CD14-positive monocyte (primary cell): ENCODE data around the gene EXOC2. TPM values are rescaled to one million over a fixed set of nuclear protein-coding genes. Genes with fewer than 3 reads are reported as not detected.

Experiments
- DNase-seq, 3 donors: peaks; one replicate each; pipeline ENCODE4 v3.0.0-alpha.2; 2011 to 2022
- H2AFZ ChIP-seq: 2 replicates; pipeline ENCODE4 v1.6.0; 2012; ENCODE audit warnings: mild to moderate bottlenecking, low read depth, low read length, inconsistent platforms; ENCODE audit not compliant: insufficient read depth, poor library complexity, severe bottlenecking
- H3K27ac ChIP-seq, 2 donors: 1 replicate in 1 of 2; 2 replicates in 1 of 2; pipeline ENCODE4 v1.5.1; 2012 to 2013; ENCODE audit warnings: low read length in 2 of 2, control low read depth in 1 of 2, inconsistent platforms in 1 of 2, low read depth in 1 of 2, mild to moderate bottlenecking in 1 of 2
- H3K27me3 ChIP-seq, 2 donors: one replicate each; pipeline versions ENCODE4 v1.6.0 to v1.6.1; 2011 to 2013; ENCODE audit warnings: low read length in 2 of 2; ENCODE audit not compliant: control insufficient read depth in 2 of 2, insufficient read depth in 2 of 2
- H3K36me3 ChIP-seq, 2 donors: replicated peaks in 1 of 2; 1 replicate in 1 of 2; 2 replicates in 1 of 2; pipeline versions ENCODE4 v1.5.1 to v1.6.1; 2012 to 2013; ENCODE audit warnings: low read length in 2 of 2, control low read depth in 1 of 2, inconsistent platforms in 1 of 2, mild to moderate bottlenecking in 1 of 2; ENCODE audit not compliant: insufficient read depth in 2 of 2, control insufficient read depth in 1 of 2
- H3K4me1 ChIP-seq, 2 donors: 1 replicate in 1 of 2; 2 replicates in 1 of 2; pipeline versions ENCODE4 v1.5.1 to v1.6.1; 2012 to 2013; ENCODE audit warnings: low read length in 2 of 2, control low read depth in 1 of 2, inconsistent platforms in 1 of 2, mild to moderate bottlenecking in 1 of 2, moderate library complexity in 1 of 2; ENCODE audit not compliant: insufficient read depth in 2 of 2, control insufficient read depth in 1 of 2
- H3K4me2 ChIP-seq: replicated peaks from 2 replicates; pipeline ENCODE3; 2012; ENCODE audit warnings: low read length, moderate library complexity, mild to moderate bottlenecking; ENCODE audit not compliant: poor library complexity, severe bottlenecking; ENCODE audit errors: extremely low read depth
- H3K4me3 ChIP-seq, 3 experiments: fragments of 200-600 bp in 1 of 3; sonication (generic) in 1 of 3; replicated peaks in 1 of 3; 1 replicate in 2 of 3; 2 replicates in 1 of 3; pipeline ENCODE4 v1.5.1; 2011 to 2013; ENCODE audit warnings: low read length in 3 of 3, mild to moderate bottlenecking in 3 of 3, control low read depth in 2 of 3, low read depth in 2 of 3, inconsistent platforms in 1 of 3, moderate library complexity in 1 of 3
- H3K79me2 ChIP-seq: 2 replicates; pipeline ENCODE4 v1.6.0; 2012; ENCODE audit warnings: mild to moderate bottlenecking, control low read depth, inconsistent platforms, low read length, moderate library complexity; ENCODE audit not compliant: insufficient read depth
- H3K9ac ChIP-seq: 2 replicates; pipeline ENCODE4 v1.6.0; 2017; ENCODE audit warnings: low read length, mild to moderate bottlenecking; ENCODE audit not compliant: insufficient read depth, poor library complexity, severe bottlenecking
- H3K9me3 ChIP-seq, 2 donors: replicated peaks in 1 of 2; 1 replicate in 1 of 2; 2 replicates in 1 of 2; pipeline versions ENCODE4 v1.5.1 to v1.6.1; 2012 to 2013; ENCODE audit warnings: low read length in 2 of 2, control low read depth in 1 of 2; ENCODE audit not compliant: control insufficient read depth in 1 of 2, insufficient read depth in 1 of 2
- H4K20me1 ChIP-seq: 2 replicates; pipeline ENCODE4 v1.6.0; 2012; ENCODE audit warnings: mild to moderate bottlenecking, low read length, control low read depth, moderate library complexity; ENCODE audit not compliant: insufficient read depth
- H3K27ac Mint-ChIP-seq, 7 donors: one replicate each; pipeline ENCODE4 v1.8.0; 2020; ENCODE audit warnings: mild to moderate bottlenecking in 7 of 7, mixed read lengths in 7 of 7, moderate library complexity in 6 of 7, inconsistent platforms in 2 of 7
- H3K27me3 Mint-ChIP-seq, 3 donors: one replicate each; pipeline ENCODE4 v1.8.0; 2021 to 2022; ENCODE audit warnings: low read depth in 3 of 3, mild to moderate bottlenecking in 3 of 3, mixed read lengths in 3 of 3, moderate library complexity in 3 of 3, inconsistent platforms in 1 of 3
- H3K36me3 Mint-ChIP-seq, 2 donors: one replicate each; pipeline ENCODE4 v1.8.0; 2020; ENCODE audit warnings: mixed read lengths in 2 of 2, inconsistent platforms in 1 of 2, mild to moderate bottlenecking in 1 of 2
- H3K4me1 Mint-ChIP-seq: one replicate; pipeline ENCODE4 v1.8.0; 2020; ENCODE audit warnings: mild to moderate bottlenecking, mixed read lengths
- H3K4me3 Mint-ChIP-seq, 2 donors: one replicate each; pipeline ENCODE4 v1.8.0; 2020; ENCODE audit warnings: mild to moderate bottlenecking in 2 of 2, mixed read lengths in 2 of 2, moderate library complexity in 1 of 2
- H3K9me3 Mint-ChIP-seq, 7 donors: one replicate each; pipeline ENCODE4 v1.8.0; 2020 to 2022; ENCODE audit warnings: mixed read lengths in 7 of 7, mild to moderate bottlenecking in 6 of 7, moderate library complexity in 6 of 7, inconsistent platforms in 2 of 7
- CTCF ChIP-seq: fragments of 200-600 bp; IDR thresholded peaks from one replicate; pipeline ENCODE4 v1.8.0; 2022; ENCODE audit warnings: antibody characterized with exemption, mild to moderate bottlenecking
- WGBS: methylation state at CpG from one replicate; pipeline ENCODE4 v1.1.5; 2013; ENCODE audit warnings: missing lambda C conversion rate; ENCODE audit not compliant: insufficient coverage; 5-methylcytosine and 5-hydroxymethylcytosine counted together
- intact Hi-C, 2 donors: fragments of 100-400 bp; cut with micrococcal nuclease; formaldehyde crosslinking; loops; one replicate each; pipeline versions ENCODE4 v1.15.0 to v1.15.1; 2023
- polyA plus RNA-seq, 3 donors: library from polyadenylated mRNA; depleted of rRNA in 1 of 3; unstranded in 2 of 3; stranded (reverse) in 1 of 3; fragments of 300-500 nt in 2 of 3; fragments of >200 nt in 1 of 3; fragmentation: Illumina TruSeq in 2 of 3; gene quantifications; 1 replicate in 2 of 3; 2 replicates in 1 of 3; pipeline ENCODE4 v1.2.3, GENCODE V29; 2012 to 2021

The EXOC2 gene
- polyA plus RNA-seq, 3 donors = 7.5 to 15.5 (median 12.0) TPM

- H3K27ac ChIP-seq = no peak overlapping the region
- H3K36me3 ChIP-seq = peaks cover 11 to 28% of the 10 kb centered on the region in 2 donors
- no peak for TF ChIP-seq CTCF
- no peak for DNase-seq
- no peaks in the 10 kb centered on the region for H3K79me2 ChIP-seq
- H3K4me1 Mint-ChIP-seq = no peaks in the 10 kb centered on the region
- H3K27ac Mint-ChIP-seq = no peak overlapping the region
- no peak overlapping the region for H3K4me3 Mint-ChIP-seq
- 100% methylated on average over 2 of the region's 4 CpGs for WGBS
- no peak overlapping the region for H3K4me3 ChIP-seq
- peaks cover 0 to 2% (median 0%) of the 10 kb centered on the region in 3 donors for H3K27me3 Mint-ChIP-seq
- no peak overlapping the region for H3K9ac ChIP-seq
- H3K9me3 Mint-ChIP-seq = peaks cover 13 to 24% (median 20%) of the 10 kb centered on the region in 7 donors
- H4K20me1 ChIP-seq = no peaks in the 10 kb centered on the region
- no peaks in the 10 kb centered on the region for H3K4me1 ChIP-seq
- H3K9me3 ChIP-seq = peaks cover 12 to 28% of the 10 kb centered on the region in 2 donors
- H2AFZ ChIP-seq = no peak overlapping the region
- intact Hi-C loops = no loop called here
- no peaks in the 10 kb centered on the region for H3K27me3 ChIP-seq
- H3K4me2 ChIP-seq = no peak overlapping the region
- peaks cover 26 to 32% of the 10 kb centered on the region in 2 donors for H3K36me3 Mint-ChIP-seq
These were observed 174.7 kb downstream of the EXOC2 start for GRCh38 chr6:518218-518617.

DNA sequence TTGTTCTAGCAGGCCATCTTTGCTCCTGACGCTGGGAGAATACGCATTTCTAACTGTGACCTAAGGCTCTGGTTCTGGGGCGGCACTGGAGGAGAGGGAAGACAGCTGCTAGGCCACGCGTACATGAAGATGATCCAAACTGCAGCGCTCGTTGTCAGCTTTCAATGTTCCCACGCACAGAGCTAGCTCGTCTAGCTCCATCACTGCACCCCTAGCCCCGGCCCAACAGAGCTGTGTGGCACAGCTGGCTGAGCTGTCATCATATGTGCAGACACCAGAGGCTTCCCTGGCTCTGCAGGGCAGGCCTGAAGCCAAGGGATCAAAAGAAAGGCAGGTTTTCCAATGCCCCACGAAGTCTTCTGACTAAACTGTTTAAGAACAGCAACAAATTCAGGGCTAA is 176.7 kb downstream of the EXOC2 start:
- Histone ChIP-seq H3K4me2 (no peak overlapping the region), H3K36me3 (peaks cover 0 to 21% of the 10 kb centered on the region in 2 donors), H3K79me2 (no peaks in the 10 kb centered on the region), H3K9me3 (peaks cover 8 to 14% of the 10 kb centered on the region in 2 donors), H3K9ac (no peak overlapping the region), H3K4me1 (no peaks in the 10 kb centered on the region), H3K27me3 (no peaks in the 10 kb centered on the region), H3K27ac (no peak overlapping the region), H2AFZ (no peak overlapping the region), H4K20me1 (no peaks in the 10 kb centered on the region), H3K4me3 (no peak overlapping the region)
- no peak overlapping the region for H3K27ac Mint-ChIP-seq
- WGBS = 96% methylated on average over 10 of the region's 11 CpGs
- TF ChIP-seq CTCF = no peak
- peaks cover 19 to 30% of the 10 kb centered on the region in 2 donors for H3K36me3 Mint-ChIP-seq
- no peaks in the 10 kb centered on the region for H3K4me1 Mint-ChIP-seq
- H3K9me3 Mint-ChIP-seq = peaks cover 10 to 17% (median 14%) of the 10 kb centered on the region in 7 donors
- H3K4me3 Mint-ChIP-seq = no peak overlapping the region
- peaks cover 0 to 2% (median 0%) of the 10 kb centered on the region in 3 donors for H3K27me3 Mint-ChIP-seq
- intact Hi-C loops = no loop called here
- no peak for DNase-seq
